GM12878 (cell line): ENCODE results near the gene PATZ1. TPM values are rescaled to one million over a fixed set of nuclear protein-coding genes. Genes with fewer than 3 reads are reported as not detected.

Experiments
- ATAC-seq: fragments of 200-7000 bp; cut with Tn5 transposase; 3 replicates; pipeline ENCODE4 v1.9.1; 2020; ENCODE audit warnings: mild to moderate bottlenecking, moderate library complexity
- BruUV-seq: library from RNA; stranded (reverse); fragments of 400-500 nt; replicated peaks from 2 replicates; lab custom pipeline; 2021; lab: Mats Ljungman, UMichigan
- CTCF ChIA-PET: fragments of 300-600 bp; sonication (Branson Sonifier 250); formaldehyde crosslinking; extraction: SDS; loops from one replicate; lab custom pipeline; 2021; ENCODE audit warnings: inconsistent platforms; lab: Yijun Ruan, JAX
- POLR2A ChIA-PET: fragments of 350-600 bp; formaldehyde crosslinking; extraction: SDS; loops from one replicate; lab custom pipeline; 2021; ENCODE audit warnings: inconsistent platforms; lab: Charles Lee
- RAD21 ChIA-PET: fragments of 300-600 bp; sonication (Branson Sonifier 250); formaldehyde crosslinking; loops from one replicate; lab custom pipeline; 2023; ENCODE audit warnings: antibody characterized with exemption; ENCODE audit not compliant: unreplicated experiment; lab: Charles Lee
- SMC1A ChIA-PET: fragments of 300-600 bp; sonication (Branson Sonifier 250); formaldehyde crosslinking; loops from one replicate; lab custom pipeline; 2023; ENCODE audit not compliant: unreplicated experiment, uncharacterized antibody; lab: Charles Lee
- DNase-seq: peaks from one replicate; pipeline ENCODE4 v3.0.0-alpha.2; 2011; ENCODE audit warnings: low read depth, low spot score
- FAIRE-seq: peaks from 3 replicates; lab custom pipeline; 2011; peaks lifted over from hg19 to GRCh38; lab: Jason Lieb, UNC
- H2AFZ ChIP-seq: 2 replicates; pipeline ENCODE4 v1.6.0; 2011; ENCODE audit warnings: low read depth, low read length, control low read depth; ENCODE audit not compliant: control insufficient read depth
- H3K27ac ChIP-seq: 2 replicates; pipeline ENCODE4 v1.5.1; 2011; ENCODE audit warnings: control low read depth; ENCODE audit not compliant: control insufficient read depth, insufficient read depth
- H3K27me3 ChIP-seq, 2 experiments: replicated peaks in 1 of 2; 2 replicates each; pipeline versions ENCODE4 v1.6.0 to v1.6.1; 2011; ENCODE audit warnings: low read length in 1 of 2; ENCODE audit not compliant: control insufficient read depth in 2 of 2, insufficient read depth in 2 of 2
- H3K36me3 ChIP-seq, 2 experiments: 2 replicates each; pipeline ENCODE4 v1.5.1; 2011; ENCODE audit warnings: low read length in 1 of 2; ENCODE audit not compliant: control insufficient read depth in 2 of 2, insufficient read depth in 2 of 2
- H3K4me1 ChIP-seq: 2 replicates; pipeline ENCODE4 v1.6.1; 2011; ENCODE audit warnings: mild to moderate bottlenecking, low read length, moderate library complexity, mixed read lengths; ENCODE audit not compliant: control insufficient read depth, insufficient read depth
- H3K4me2 ChIP-seq: 2 replicates; pipeline ENCODE4 v1.6.0; 2011; ENCODE audit warnings: control low read depth; ENCODE audit not compliant: control insufficient read depth, insufficient read depth
- H3K4me3 ChIP-seq: fragments of 200-600 bp; sonication (generic); 2 replicates; pipeline ENCODE4 v1.5.1; 2016
- H3K79me2 ChIP-seq: 2 replicates; pipeline ENCODE4 v1.6.0; 2011; ENCODE audit warnings: low read length; ENCODE audit not compliant: control insufficient read depth, insufficient read depth
- H3K9ac ChIP-seq: 2 replicates; pipeline ENCODE4 v1.8.0; 2011; ENCODE audit warnings: low read length, control low read depth, mixed read lengths; ENCODE audit not compliant: control insufficient read depth, insufficient read depth
- H3K9me3 ChIP-seq: replicated peaks from 3 replicates; pipeline ENCODE4 v1.5.1; 2011; ENCODE audit warnings: mild to moderate bottlenecking, low read length; ENCODE audit not compliant: control insufficient read depth, insufficient read depth
- H4K20me1 ChIP-seq: 2 replicates; pipeline ENCODE4 v1.6.0; 2011; ENCODE audit not compliant: control insufficient read depth, insufficient read depth
- BCL3 ChIP-seq: IDR thresholded peaks from 2 replicates; pipeline ENCODE4 v1.6.1; 2011; ENCODE audit warnings: borderline replicate concordance, low read depth, mild to moderate bottlenecking, moderate library complexity, low read length; ENCODE audit not compliant: insufficient read depth, poor library complexity, severe bottlenecking
- BMI1 ChIP-seq: fragments of 450-650 bp; IDR thresholded peaks from 2 replicates; pipeline ENCODE4 v1.6.1; 2016; ENCODE audit warnings: mild to moderate bottlenecking, moderate library complexity, borderline replicate concordance
- CBX5 ChIP-seq: sonication (generic); IDR thresholded peaks from 2 replicates; pipeline ENCODE4 v1.6.1; 2016; ENCODE audit warnings: low read depth, moderate library complexity, mild to moderate bottlenecking, inconsistent platforms
- JUNB ChIP-seq: IDR thresholded peaks from 2 replicates; pipeline ENCODE4 v1.6.1; 2016; ENCODE audit warnings: antibody characterized with exemption, mild to moderate bottlenecking
- MTA2 ChIP-seq: fragments of 450-650 bp; IDR thresholded peaks from 2 replicates; pipeline ENCODE4 v1.6.1; 2016; ENCODE audit warnings: low read depth, mild to moderate bottlenecking, moderate library complexity
- MTA3 ChIP-seq: IDR thresholded peaks from 2 replicates; pipeline ENCODE4 v1.6.1; 2012; ENCODE audit warnings: low read length, inconsistent platforms, borderline replicate concordance
- NKRF ChIP-seq: fragments of 450-650 bp; conservative IDR thresholded peaks from 2 replicates; pipeline ENCODE4 v1.6.1; 2017; ENCODE audit warnings: mild to moderate bottlenecking, moderate library complexity
- POLR2AphosphoS5 ChIP-seq: IDR thresholded peaks from 2 replicates; pipeline ENCODE4 v1.6.1; 2011; ENCODE audit warnings: mild to moderate bottlenecking, low read length, inconsistent platforms
- STAT3 ChIP-seq: IDR thresholded peaks from 2 replicates; pipeline ENCODE4 v1.6.1; 2011; ENCODE audit warnings: low read depth, low read length, improper control_type of control experiment
- YY1 ChIP-seq: IDR thresholded peaks from 2 replicates; pipeline ENCODE4 v1.6.1; 2011; ENCODE audit warnings: low read depth, mild to moderate bottlenecking, low read length
- ZNF687 ChIP-seq: fragments of 450-650 bp; IDR thresholded peaks from 2 replicates; pipeline ENCODE4 v1.6.1; 2017; ENCODE audit warnings: mild to moderate bottlenecking, moderate library complexity
- ZZZ3 ChIP-seq: IDR thresholded peaks from 2 replicates; pipeline ENCODE4 v1.6.1; 2011; ENCODE audit warnings: low read depth; ENCODE audit not compliant: control insufficient read depth, insufficient read length
- WGBS: methylation state at CpG from one replicate; pipeline ENCODE4 v1.1.6; 2016; ENCODE audit warnings: low lambda C conversion rate; ENCODE audit not compliant: insufficient replicate concordance, insufficient coverage; ENCODE audit errors: missing lambda C conversion rate; 5-methylcytosine and 5-hydroxymethylcytosine counted together
- in situ Hi-C: fragments of 300-500 bp; cut with MboI; formaldehyde crosslinking; loops from 9 replicates; pipeline ENCODE4 v1.14.3; 2018; ENCODE audit warnings: mixed read lengths
- intact Hi-C: fragments of 100-400 bp; cut with micrococcal nuclease; formaldehyde crosslinking; loops from one replicate; pipeline ENCODE4 v1.14.2; 2022; ENCODE audit not compliant: unreplicated experiment
- polyA plus RNA-seq, 11 experiments: library from polyadenylated mRNA; depleted of rRNA in 4 of 11; unstranded in 6 of 11; stranded (reverse) in 5 of 11; fragments of >200 nt; fragmentation: Nextera tagmentation in 4 of 11; fragmentation: Illumina TruSeq in 1 of 11; extraction: Ambion mirVana in 4 of 11; extraction: Trizol in 1 of 11; gene quantifications; 1 replicate in 1 of 11; 2 replicates in 10 of 11; pipeline versions ENCODE4 v1.2.1 to v1.2.3, GENCODE V29; 2011 to 2016; ENCODE audit warnings: inconsistent platforms in 2 of 11, missing spikeins in 2 of 11, low read depth in 1 of 11
- total RNA-seq, 4 experiments: library from RNA; depleted of rRNA in 3 of 4; stranded (reverse); fragments of >200 nt in 3 of 4; fragmentation: Illumina TruSeq in 1 of 4; extraction: Trizol in 1 of 4; gene quantifications; 2 replicates each; pipeline versions ENCODE4 v1.2.1 to v1.2.3, GENCODE V29; 2013 to 2021

PATZ1 gene
- total and polyA plus RNA-seq, 10 of the 15 experiments (the other 5 are each of a cell fraction or from before 2014, with no cell fraction given): 3.6 to 32.7 (median 13.9) TPM

- TF ChIP-seq ZNF687 (no peak), BMI1 (no peak), CBX5 (no peak), NKRF (no peak), MTA3 (no peak)
These were observed 31.5 kb upstream of the PATZ1 start (continued) for GRCh38 chr22:31377612-31378011.

GRCh38 chr22:31367426-31367825 is 21.3 kb upstream of the PATZ1 start:
- H2AFZ ChIP-seq: no peak overlapping the region
- in situ Hi-C loops: no loop called here
- no peak overlapping the region for H3K27ac ChIP-seq
- no peak overlapping the region for H3K9ac ChIP-seq
- no peaks in the 10 kb centered on the region for H4K20me1 ChIP-seq
- no peaks in the 10 kb centered on the region for H3K36me3 ChIP-seq
- DNase-seq (no peak), ATAC-seq (no peak), FAIRE-seq (no peak)
- intact Hi-C loops: no loop called here
- 33% methylated on average over 3 of the region's 3 CpGs for WGBS
- H3K4me1 ChIP-seq: no peaks in the 10 kb centered on the region
- ChIA-PET RAD21 (no interaction called here), POLR2A (no interaction called here), SMC1A (no interaction called here), CTCF (no interaction called here)
- no TSS peak for BruUV-seq
- no peak overlapping the region for H3K4me3 ChIP-seq
- no peak overlapping the region for H3K4me2 ChIP-seq
- no peaks in the 10 kb centered on the region for H3K27me3 ChIP-seq
- H3K79me2 ChIP-seq: no peaks in the 10 kb centered on the region
- no peaks in the 10 kb centered on the region for H3K9me3 ChIP-seq
- TF ChIP-seq MTA2 (no peak), YY1 (no peak), JUNB (no peak), ZZZ3 (no peak), ZNF687 (no peak), POLR2AphosphoS5 (no peak), BCL3 (no peak), STAT3 (no peak)
